Left lobe of liver (tissue), 2 donors: ENCODE data around the gene TMEM154. TPM values are rescaled to one million over a fixed set of nuclear protein-coding genes. Genes with fewer than 3 reads are reported as not detected.
"Not testable (repeated sequence)": the region's sequence is repeated elsewhere in the genome, so short reads cannot be mapped to it uniquely, and the experiment has no call there.

Source experiments
- ATAC-seq: fragments of 200-7000 bp; cut with Tn5 transposase; one replicate; pipeline ENCODE4 v1.9.1; 2020; ENCODE audit warnings: mild to moderate bottlenecking, moderate library complexity
- DNase-seq: peaks from one replicate; pipeline ENCODE4 v3.0.0-alpha.2; 2020; ENCODE audit warnings: low spot score
- total RNA-seq: library from RNA; stranded (reverse); gene quantifications from one replicate; pipeline ENCODE4 v1.2.1, GENCODE V29; 2021
- donor health status: DM: no; HTN: no; CAD: no; lungs with moderate emphysema.
- donor health status: DM: no; HTN: yes; CAD: no.

Gene TMEM154
- total RNA-seq, 1 donor from 2014 or later = 2.1 TPM

GRCh38 chr4:152672206-152673092 is 7.3 kb downstream of the TMEM154 start:
- ATAC-seq (peak; percentile 55), DNase-seq (no peak)

- DNase-seq = no peak
- ATAC-seq = no peak
These were observed 11.3 kb downstream of the TMEM154 start for GRCh38 chr4:152668338-152668964.

DNA sequence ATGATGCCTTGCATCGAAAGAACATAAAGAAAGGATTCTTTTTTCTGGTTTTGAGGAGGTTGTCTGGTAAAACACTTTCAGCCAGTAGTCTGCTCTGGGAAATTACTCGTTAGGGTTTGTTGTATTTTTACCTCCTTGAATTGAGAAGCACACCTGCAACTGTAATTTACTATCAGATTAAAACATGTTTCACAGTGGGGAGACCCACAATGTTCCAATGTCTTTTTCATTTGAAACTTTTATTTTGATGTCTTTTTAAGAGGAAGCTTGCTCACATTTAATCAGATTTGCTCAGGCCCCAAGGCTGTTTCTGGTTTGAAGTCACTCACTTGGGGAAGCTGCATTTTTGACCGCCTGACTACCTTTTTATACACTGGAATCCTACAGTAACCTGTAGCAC is 12.0 kb downstream of the TMEM154 start:
- ATAC-seq (no peak), DNase-seq (no peak)

- ATAC-seq (no peak), DNase-seq (no peak)
These were observed 12.9 kb downstream of the TMEM154 start for GRCh38 chr4:152666946-152667345.

- DNase-seq = no peak
- ATAC-seq = no peak
These were observed 14.0 kb downstream of the TMEM154 start for GRCh38 chr4:152665691-152666395.

GRCh38 chr4:152664067-152664378 is 15.8 kb downstream of the TMEM154 start:
- not testable (repeated sequence) for DNase-seq, ATAC-seq

DNA sequence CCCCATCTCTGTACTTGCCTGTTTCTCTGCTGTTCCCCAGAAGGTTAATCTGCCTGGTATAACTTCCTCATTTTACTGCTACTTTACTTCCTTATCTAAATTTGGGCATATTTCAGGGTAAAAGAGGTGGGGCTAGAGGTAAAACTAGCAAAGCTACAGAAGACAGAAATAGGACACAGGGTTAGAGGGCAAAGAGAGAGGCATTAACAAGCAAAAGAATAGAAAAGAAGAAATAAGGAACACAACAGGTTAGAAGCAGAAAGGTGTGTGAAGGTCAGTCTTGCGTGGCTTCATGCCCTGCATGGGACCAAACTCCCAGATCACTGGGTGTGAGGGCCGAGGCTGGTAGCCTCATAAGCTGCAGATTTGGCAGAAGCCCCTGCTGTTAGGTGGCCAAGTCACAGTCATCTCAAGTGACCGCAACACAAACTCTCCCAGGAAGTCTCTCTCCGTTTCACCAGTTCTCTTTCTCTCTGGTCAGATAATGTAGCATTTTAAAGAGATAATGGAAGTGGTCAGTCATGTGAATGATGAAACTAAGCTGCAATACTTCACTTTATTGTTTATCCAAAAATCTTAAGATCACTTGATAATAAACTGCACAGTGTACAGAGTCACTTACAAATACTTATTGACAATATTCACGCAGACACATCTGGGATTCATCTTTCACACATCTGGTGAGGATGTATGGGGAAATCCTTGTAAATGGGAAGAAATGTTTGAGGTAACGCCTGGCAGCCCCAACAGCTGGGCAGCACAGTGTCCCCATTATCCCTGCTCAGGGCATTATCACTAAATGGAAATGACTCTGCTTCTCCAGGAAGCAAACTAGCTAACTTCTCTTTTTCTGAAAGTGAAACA is 16.4 kb downstream of the TMEM154 start:
- ATAC-seq (no peak), DNase-seq (no peak)

- DNase-seq = no peak
- no peak for ATAC-seq
These were observed 18.1 kb downstream of the TMEM154 start for GRCh38 chr4:152661649-152662048.

- ATAC-seq (no peak), DNase-seq (no peak)
These were observed 19.3 kb downstream of the TMEM154 start for GRCh38 chr4:152660526-152660925.

GRCh38 chr4:152659806-152660205 is 20.0 kb downstream of the TMEM154 start:
- ATAC-seq (no peak), DNase-seq (no peak)

DNA sequence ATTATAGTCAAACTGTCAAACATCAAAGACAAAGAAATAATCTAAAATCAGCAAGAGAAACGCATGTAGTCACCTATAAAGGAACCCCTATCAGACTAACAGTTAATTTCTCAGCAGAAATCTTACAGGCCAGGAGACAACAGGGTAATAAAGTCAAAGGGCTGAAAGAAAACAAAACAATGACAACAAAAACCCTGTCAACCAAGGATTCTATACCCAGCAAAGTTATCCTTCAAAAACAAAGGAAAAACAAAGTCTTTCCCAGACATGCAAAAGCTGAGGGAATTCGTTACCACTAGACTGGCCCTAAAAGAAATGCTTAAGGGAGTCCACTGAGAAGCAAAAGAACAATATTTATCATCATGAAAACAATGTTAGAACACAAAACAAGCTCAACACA is 22.1 kb downstream of the TMEM154 start:
- DNase-seq (no peak), ATAC-seq (no peak)

- no peak for DNase-seq
- peak; percentile 74 for ATAC-seq
These were observed 24.3 kb downstream of the TMEM154 start for GRCh38 chr4:152655272-152656129.

- DNase-seq (no peak), ATAC-seq (no peak)
These were observed 27.7 kb downstream of the TMEM154 start for GRCh38 chr4:152652102-152652501.

- DNase-seq (no peak), ATAC-seq (no peak)
These were observed 28.2 kb downstream of the TMEM154 start for GRCh38 chr4:152651473-152652060.

DNA sequence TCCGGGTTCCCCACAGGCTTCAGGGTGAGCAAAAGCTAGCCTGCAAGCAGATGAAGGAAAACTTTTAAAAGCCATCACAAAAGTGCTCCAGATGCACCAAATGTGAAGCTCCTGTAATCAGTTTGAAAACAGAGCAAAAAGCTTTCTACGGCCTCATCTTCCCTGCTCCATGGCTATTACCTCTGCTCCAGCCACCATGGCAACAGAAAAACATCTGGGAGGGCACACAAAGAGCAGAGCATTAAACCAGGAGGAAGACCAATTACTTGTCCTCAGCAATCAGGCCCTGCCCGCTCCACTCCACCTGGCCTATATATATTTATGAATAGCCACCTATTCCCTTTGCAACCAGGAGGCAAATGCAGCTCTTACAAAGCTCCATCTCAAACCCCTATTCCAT is 33.6 kb downstream of the TMEM154 start:
- no peak for ATAC-seq

DNA sequence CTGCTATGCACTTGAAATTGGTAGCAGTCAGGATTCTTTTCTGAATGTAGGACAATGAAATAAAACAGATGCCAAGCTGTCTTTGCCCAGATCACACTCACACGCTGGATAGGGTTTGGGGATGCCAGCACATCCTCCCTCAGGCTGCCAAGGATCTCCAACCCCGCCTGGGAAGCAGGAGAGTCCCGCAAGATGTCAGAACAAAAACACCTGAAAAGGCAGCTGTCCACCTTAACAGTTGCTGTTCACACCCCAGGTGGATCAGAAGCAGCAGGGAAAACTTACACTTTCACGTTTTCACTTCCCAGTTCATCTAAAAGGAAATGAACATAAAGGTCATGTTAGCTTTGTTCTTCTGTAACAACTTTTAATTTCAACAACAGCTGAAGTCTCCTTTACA is 35.7 kb downstream of the TMEM154 start:
- DNase-seq (no peak), ATAC-seq (no peak)

More for the DNA sequence above, 33.6 kb downstream of the TMEM154 start:
- no peak for DNase-seq

DNA sequence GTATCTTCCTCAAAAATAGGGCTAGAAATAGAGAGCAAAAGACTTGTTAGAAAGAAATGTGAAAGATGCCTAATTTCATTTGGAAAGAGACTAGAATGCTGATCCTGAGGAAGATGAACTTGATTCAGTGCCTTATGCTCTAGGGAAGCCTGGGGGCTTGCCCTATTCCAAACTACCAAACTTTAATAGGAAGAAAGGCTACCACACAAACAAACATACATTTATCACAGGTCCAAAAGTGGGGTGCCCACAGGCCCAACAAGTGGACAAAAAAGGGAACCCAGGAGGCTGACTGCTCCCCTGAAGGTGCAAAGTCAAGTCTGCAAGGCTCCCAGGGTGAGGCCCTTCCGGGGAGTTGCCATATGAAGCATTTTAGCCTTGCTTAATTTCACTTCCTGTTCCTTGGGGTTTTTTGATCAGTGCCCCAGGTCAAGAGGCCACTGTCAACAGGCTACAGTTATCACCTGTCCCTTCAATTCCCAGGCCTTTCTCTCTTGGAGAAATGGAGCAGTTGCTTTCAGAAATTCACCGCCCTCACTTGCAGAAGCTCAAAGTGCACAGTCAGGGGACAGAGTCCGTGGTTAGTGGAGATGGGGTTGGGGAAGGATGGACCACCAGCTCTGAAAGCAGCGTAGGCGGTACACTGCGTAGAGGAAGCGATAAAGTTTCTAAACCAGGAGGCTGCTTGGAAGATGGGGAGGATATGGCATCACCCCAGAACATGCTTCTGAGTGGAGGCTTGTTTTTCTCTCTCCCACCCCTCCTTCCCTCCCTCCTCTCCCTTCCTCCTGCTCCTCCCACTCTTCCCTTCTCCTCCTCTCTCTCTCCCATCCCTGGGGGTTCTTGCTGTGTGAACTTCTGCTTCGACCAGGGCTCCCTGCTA is 36.4 kb downstream of the TMEM154 start:
- DNase-seq = no peak
- ATAC-seq = peak; percentile 38
